GM03348 (cell line): ENCODE results near the gene MPL.

Experiments used
- DNase-seq: peaks from one replicate; pipeline ENCODE4 v3.0.0; 2012; ENCODE audit warnings: low spot score

Gene MPL

DNA sequence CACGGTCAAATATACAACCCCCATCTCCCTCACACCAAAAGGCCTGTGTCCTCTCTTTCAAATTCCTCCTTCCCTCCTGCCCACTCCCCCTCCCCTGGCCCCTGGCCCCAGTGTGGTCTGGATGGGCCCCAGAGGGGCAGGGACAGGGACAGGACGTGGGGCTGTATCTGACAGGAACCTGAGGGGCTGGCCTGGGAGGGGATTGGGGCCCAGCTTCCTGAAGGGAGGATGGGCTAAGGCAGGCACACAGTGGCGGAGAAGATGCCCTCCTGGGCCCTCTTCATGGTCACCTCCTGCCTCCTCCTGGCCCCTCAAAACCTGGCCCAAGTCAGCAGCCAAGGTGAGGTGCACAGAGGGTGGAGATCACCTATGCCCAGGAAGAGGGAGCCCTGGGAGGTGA, at the start of gene MPL:
Gene MPL (plus strand): TSS at position 231 of the 400 bp plus-strand sequence. CDS start 31 bp downstream, at position 262.
- DNase-seq, result no peak

DNA sequence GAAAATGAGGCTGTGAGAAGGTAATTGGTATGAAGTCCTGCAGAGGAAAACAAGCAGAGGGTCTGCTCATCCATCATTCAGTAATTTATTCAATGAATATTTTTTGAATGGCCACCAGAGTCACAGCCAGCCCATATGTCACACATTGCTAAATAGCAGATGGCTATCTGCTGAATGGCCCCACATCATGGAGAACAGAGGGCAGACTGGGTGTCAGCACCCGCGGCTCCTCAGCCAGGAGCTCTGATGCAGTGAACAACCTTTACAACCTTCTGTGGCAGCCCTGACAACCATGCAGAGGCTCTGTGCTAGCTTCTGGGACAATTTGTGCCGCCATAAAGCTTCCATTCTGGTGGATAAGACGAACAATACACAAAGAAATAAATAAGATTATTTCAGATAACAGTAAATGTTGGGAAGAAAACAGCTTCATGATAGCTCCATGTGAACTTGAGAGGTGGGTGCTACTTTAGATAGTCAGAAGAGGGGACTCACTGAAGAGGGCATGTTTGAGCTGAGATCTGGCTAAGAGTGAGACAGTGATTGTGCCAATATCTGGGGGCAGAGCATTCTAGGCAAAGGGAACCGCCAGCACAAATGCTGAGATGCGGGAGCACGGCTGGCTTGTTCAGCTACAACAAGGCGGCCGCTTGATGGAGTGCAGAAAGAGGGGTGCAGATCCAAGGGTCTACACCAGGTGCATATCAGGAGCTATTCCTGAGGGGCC, 49.4 kb upstream of the MPL start:
- no peak for DNase-seq

DNA sequence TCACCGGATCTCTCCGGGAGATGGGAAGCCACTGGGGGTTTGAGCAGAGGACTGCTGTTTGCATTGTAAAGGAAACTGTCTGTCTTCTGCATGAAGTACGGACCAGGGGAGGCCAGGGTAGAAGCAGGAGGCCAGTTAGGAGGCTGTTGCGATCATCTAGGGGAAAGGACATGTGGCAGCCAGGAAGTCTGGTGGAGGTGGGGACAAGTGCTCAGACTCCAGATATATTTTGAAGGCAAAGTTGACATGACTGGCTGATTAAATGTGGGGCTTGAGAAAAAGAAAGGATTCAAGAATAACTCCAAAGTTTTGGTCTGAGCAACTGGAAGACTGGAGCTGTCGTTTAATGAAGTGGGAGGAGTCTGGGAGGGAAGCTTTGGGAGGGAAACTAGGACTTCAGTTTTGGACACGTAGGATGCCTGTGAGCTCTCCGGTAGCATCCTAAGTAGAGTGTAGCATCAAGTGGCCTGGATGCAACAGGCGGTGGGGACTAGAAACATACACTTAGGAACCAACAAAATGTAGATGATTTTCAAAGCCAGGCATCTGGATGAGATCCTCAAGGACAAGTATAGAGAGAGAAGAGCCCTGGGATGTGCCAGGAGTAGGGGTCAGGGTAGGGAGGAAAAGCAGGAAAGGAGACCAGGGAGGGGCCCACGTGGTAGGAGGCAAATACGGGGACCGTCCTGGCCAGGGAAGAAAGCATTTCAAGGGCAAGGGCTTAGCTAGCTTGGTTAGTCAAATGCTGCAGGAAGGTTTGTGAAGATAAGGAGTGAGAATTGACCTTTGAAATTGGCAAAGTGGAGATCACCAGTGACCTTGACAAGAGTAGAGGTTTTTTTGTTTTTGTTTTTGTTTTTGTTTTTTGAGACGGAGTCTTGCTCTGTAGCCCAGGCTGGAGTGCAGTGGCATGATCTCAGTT, 48.6 kb upstream of the MPL start:
- DNase-seq, result no peak

DNA sequence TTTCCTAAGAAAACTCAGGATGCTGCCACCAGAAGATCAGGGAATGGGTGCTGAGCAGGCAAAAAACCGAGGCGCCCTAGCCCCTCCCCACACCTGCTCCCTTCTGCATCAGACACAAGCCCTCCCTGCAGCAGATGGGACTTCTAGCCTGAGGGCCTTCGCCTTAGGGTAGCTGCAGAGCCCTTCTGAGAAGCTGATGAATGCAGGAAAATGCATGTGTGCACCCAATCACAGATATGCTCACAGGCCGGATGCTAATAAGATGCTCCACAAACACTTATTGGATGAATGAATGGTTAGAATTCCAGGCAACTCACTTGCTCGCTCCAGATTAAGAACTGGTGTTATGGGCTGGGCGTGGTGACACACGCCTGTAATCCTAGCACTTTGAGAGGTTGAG, 45.4 kb upstream of the MPL start:
- DNase-seq, result no peak

DNA sequence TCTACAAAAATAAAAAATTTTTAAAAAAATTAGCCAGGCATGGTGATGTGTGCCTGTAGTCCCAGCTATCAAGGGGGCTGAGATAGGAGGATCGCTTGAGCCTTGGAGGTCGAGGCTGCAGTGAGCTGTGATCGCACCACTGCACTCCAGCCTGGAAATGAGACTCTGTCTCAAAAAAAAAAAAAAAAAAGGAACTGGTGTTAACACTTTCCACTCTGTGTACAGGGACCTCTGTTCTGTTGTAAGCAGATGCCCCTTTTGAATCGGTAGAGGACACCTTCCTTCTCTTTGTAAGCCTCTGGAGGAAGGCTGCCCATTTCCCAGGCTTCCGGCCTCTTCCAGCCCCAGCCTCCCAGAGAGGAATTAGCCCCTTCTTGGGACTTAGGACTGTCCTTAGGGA, 44.9 kb upstream of the MPL start:
- no peak for DNase-seq

DNA sequence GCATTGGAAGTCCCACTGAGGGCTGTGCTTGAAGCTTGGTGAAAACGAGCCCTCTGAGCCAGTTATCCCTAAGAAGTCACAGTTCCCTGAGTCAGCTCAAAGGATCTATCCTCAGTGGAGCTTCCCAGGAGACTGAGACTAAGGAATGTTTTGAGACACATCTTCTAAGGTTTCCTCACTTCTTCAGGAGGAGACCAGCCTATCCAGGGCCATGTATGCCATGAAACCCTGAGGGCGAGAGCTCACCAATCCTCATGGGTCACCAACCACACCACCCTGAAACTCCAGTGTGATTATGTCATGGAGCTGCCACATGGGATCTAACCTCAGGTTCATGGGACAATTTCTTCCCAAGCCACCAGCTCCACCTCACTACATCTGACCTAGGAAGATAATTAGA, 44.4 kb upstream of the MPL start:
- DNase-seq, result no peak

DNA sequence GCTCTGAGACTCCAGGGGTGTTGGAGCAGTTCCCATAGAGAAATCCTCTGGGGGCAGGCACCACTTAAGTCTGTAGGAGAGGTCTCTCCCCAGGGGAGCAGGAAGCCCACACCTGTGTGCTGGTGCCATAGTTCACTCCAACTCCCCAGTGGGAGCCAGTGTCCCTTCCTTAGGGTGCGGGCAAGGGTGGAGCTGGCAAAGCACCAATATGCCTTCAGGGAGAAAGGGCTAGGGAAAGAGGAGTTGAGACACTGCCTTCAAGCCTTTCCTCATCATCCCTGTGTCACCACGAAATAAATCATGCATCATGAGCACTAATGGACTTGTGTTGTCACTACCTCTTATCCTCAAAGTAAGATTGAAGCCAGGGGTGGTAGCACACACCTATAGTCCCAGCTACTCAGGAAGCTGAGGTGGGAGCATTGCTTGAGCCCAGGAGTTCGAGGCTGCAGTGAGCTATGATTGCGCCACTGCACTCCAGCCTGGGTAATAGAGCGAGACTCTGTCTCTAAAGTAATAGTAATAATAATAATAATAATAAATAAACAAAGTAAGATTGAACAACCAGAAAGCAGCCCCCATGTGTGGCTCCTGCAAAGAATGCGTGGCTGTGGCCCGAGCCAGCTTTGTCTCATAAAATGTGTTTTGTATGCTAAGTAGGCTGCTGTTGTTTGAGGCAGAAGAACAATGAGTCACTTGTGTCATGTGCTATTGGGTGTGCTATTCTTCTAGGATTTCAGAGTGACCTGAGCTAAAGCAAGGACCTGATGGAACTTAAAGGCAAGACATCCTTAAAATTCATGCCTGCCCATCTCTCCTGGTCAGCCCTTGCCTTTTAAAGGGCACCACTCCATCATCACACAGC, 43.5 kb upstream of the MPL start:
- DNase-seq, result peak; percentile 64

DNA sequence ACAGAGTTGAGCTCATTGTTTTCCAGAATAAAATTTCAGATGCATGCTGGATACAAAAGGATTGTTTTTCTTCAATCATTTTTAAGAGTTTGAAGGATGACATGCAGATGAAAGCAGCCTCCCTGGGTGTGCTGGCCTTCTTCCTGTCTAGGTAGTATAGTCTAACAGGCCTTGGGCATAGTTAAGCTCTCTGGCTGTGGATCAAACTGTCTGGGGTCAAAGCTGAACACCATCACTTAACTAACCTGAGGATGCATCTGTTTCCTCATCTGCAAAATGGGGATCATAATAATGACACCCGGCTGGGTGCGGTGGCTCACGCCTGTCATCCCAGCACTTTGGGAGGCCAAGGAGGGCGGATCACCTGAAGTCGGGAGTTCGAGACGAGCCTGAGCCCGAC, 42.9 kb upstream of the MPL start:
- no peak for DNase-seq

DNA sequence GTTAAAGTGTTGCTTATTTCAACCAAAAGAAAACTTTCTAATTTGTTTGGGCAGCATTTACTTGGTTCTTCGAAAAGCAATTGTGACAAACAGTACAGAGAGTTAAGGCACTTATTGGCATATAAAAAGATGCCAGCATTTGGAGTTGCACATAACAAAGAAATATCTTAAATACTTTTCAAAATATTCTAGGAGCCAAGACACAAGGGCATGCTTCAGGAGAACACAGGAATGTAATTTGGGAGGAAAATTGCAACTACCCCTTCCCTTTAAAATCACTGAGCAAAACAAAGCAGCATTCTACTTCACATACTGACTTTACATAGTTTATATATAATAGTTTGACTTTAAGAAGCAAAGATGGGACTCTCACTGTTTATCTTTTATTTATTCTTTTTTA, 41.4 kb upstream of the MPL start:
- DNase-seq, result peak; percentile 45

DNA sequence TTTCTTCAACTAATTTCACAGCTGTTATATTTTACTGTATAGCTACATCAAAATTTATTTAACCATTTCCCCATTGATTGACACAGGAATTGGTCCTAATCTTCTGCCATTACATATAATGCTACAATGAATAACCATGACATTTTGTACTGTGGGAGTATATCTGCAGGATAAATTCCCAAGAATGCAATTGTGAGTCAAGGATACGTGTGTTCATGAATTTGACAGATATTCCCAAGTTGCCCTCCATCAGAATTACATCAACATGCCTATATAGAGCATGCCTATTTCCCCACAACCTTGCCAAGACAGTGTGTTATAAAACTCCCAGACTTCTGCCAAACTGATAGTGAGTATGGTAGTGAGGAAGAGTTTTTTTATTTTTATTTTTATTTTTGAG, 39.6 kb upstream of the MPL start:
- DNase-seq, result no peak

DNA sequence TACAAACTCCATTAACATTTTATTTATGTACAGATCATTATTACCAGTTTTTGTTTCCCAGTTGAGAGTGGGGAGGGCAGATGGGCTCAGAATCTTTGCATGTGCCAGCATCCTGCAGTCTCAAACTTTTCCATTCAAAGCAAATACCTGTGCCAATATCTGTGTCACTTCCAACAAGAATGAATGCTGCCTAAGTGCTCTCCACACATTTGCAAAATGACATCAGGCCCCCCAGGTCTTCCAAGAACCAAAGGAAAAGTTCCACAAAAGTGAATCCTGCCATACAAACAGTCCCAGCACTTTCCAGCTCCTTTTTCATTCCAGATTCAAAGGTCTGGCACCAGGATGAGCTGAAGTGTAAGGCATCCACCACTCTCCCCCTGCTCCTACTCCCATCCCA, 38.5 kb upstream of the MPL start:
- DNase-seq, result no peak

DNA sequence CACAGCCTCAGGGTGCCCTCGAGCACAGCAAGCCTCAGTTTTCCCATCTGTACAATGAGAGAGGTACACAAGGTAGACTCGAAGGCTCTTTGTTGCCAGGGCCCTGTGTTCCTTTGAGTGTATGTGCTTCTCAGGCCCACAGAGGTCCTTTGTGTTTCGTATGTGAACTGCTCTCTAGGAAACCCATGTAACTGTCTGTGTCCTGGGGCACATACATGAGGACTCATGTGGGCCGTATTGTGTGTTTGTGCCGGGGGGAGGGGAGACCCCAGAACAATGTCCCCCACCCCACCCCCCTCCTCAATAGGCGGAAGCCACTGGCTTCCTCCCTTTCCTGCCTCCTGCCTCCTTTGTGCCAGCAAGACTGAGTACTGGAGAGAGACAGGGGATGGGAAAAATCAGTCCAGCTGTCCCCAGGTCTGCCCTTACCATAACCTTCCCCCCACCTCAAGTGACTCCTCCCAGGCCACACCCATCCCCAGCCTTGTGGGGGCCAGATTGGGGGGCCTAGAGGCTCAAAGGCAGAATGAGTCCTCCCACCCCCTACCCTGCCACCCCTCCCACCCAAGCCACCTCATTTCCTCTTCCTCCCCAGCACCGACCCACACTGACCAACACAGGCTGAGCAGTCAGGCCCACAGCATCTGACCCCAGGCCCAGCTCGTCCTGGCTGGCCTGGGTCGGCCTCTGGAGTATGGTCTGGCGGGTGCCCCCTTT, 37.1 kb upstream of the MPL start, which contains the start of gene TIE1:
Gene TIE1 (plus strand): TSS at position 605 of the 717 bp plus-strand sequence. CDS start 90 bp downstream, at position 695.
- no peak for DNase-seq

DNA sequence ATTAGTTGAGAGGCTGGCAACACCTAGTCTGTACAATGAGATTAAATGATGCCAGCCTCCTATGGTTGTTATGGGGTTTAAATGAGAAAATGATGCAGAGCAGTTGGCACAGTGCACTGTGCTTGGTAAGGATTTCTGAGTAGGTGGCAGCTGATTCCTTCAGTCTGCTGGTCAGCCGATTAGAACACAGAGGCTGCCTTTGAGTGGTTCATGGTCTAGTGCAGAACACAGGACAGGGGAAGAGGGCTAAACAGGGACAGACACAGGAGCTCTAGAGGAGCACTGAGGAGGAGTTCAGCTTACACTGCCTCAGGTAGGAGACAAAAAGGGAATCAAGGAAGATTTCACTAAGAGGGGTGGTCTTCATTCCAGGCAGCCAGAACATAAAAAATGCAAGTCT, 35.4 kb upstream of the MPL start:
- no peak for DNase-seq

DNA sequence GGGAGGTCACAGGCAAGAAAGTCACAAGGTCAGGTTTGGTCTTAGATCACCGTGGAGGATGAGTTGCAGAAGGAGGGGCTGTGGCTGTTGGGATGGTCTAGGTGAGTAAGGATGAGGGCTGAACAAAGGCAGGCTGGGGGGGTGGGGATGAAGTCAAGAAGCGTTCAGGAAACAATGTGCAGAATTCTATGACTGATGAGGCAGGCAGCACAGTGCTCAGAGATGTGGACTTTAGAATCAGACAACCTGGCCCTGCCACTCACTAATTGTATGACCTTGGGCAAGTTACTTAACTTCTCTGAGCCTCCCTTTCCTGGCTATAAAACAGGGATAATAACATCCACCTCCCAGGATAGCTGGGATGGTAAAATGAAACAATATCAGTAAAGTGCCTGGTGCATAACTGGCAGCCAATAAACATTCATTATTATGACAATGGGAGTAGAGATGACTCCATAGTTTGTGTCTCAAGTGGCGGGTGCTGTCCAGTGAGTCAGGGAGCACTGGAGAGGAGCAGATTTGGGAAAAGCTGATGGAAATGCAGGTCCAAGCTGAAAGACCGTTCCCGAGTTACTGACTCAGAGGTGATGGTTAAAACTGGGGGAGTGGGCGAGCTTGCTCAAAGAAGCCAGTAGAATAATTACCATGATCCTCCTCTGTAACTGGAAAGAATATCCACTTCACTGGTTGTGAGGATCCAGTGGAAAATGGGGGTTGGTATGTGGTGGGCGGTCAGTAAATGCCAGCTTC, 34.7 kb upstream of the MPL start:
- DNase-seq, result no peak

DNA sequence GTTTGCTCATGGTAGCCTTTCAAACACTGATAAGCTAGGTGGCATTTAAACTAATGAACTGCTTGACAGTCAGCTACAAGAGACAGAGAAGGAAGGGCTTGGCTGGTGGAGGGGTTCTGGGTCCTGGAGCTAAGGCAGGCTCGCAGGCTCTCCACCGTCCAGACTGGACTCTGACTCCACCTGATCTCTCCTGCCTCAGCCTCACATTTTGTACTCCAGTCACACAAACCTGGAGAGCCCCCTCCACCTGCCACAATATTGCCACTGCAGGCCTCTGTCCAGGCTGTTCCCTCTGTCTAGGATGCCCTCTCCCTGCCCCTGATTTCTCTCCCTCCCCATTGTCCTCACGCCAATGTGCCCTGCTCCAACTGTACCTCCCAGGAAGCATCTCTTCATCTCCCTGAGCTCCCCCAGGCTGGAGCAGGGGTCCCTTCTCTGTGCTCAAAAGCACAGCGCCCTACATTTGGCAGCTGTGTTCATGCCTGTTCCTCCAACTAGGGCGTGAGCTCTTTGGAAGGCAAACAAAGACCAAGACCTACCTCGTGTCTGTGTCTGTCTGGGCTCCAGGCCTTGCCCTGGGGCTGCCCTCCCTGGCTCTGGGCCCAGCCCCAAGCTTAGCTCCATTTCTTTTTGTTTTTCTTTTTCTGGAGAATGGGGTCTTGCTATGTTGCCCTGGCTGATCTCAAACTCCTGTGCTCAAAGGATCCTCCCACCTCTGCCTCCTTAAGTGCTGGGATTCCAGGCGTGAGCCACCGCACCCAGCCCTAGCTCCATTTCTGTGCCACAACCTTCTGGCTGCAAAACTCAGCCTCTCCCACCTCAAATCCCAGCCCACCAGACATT, 33.9 kb upstream of the MPL start:
- no peak for DNase-seq

DNA sequence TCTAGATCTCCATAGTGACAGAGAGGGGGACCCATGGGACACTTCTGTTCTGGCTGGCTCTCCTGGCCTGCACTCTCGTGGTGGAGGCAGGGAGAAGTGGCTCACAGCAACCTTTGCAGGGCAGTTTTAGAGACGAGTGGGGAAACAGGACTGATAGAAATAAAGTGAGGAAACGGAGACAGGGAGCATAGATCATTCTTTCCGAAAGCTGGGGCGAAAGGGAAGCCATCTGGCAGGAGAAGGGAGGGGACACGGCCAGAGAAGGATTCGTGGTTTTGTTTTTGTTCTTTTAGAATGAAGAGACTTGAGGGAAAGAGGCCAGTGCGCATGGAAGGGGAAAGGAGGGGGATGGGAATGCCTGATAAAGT, 33.3 kb upstream of the MPL start:
- DNase-seq, result no peak

DNA sequence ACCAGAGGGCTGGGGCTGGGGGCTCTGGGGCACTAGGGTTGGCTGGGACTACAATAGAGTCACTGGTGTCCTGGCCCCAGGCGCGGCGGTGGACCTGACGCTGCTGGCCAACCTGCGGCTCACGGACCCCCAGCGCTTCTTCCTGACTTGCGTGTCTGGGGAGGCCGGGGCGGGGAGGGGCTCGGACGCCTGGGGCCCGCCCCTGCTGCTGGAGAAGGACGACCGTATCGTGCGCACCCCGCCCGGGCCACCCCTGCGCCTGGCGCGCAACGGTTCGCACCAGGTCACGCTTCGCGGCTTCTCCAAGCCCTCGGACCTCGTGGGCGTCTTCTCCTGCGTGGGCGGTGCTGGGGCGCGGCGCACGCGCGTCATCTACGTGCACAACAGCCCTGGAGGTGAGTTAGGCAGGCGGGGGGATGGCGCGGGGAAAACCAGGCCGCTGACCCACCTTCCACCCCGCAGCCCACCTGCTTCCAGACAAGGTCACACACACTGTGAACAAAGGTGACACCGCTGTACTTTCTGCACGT, 32.8 kb upstream of the MPL start:
- no peak for DNase-seq

DNA sequence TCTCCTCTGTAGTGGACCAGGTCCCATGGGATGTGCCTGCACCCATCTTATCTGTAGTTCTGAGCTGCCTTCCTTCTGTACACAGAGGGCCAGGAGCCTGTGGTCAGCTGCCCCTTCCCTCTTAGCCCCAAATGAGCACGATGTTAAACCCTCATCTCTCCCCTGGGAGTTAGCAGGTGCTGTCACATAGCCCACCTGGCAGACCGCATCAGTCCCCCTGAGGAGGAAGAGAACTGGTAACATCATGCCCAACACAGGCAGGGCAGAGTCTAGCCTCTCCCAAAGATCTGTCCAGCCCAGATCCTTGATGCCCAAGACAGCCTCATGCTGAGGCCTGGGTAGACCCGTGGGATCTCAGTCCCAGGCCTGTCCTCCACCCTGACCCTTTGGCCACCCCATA, 32.2 kb upstream of the MPL start:
- no peak for DNase-seq

DNA sequence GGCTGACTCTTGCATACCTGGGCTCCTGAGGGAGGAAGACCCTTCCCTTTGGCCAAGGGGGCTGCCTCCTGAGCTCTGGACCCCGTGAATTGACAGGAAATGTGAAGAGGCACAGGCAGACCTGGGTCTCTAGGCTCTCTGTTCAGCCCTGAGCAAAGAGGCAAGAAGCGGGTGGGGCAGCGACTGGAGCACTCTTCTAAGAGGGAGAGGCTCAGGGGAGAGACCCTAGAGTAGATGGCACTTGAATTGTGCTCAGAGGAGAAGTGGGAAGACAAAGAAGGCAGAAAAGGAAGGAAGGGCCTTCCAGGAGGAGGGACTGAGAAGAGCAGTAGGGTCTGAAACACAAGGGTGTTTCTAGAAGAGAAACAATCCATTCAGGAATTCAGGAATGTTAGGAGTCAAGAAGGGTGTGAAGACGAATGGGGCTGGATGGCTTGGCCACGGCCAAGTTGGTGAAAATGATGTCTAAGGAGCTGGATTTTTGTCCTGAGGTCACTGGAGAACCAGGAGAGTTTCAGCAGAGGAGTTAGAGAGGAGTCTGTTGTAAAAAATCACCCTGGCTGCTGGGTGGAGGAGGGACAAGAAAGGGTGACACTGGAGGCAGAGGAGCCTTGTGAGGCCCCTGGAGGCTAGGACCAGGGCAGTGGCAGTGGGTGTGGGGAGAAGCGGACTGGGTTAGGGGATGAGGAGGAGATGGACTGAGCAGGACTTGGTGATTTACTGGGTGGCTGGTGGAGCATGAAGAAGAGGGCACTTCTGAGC, 31.5 kb upstream of the MPL start:
- no peak for DNase-seq
